ENCODE results near the gene PLAGL2. TPM values are rescaled to one million over a fixed set of nuclear protein-coding genes. Genes with fewer than 3 reads are reported as not detected.
"Not testable (repeated sequence)": the region's sequence is repeated elsewhere in the genome, so short reads cannot be mapped to it uniquely, and the experiment has no call there.

Gene PLAGL2
- total RNA-seq, 1 experiment from 2014 or later: 40.6 TPM

- DNase-seq (ENCODE audit: low read depth, low spot score): no peak
- H3K4me1 ChIP-seq (ENCODE audit: control insufficient read depth, insufficient read depth, low read length): peaks cover 13% of the 10 kb centered on the region
- BruUV-seq (replicated peaks): no TSS peak
- ChIA-PET CTCF (no interaction called here), POLR2A (interaction anchor here (0.6 kb wide), 1 partner anchor 462 kb away, joined by 4 read pairs; no protein-coding TSS in a partner anchor)
- no peaks in the 10 kb centered on the region for H3K9me3 ChIP-seq (ENCODE audit: control insufficient read depth, insufficient read depth, low read depth, low read length)
- no peak for ATAC-seq
- TF ChIP-seq TCF7L2 (IDR thresholded peaks at IDR 0.05; ENCODE audit: low read depth, low read length) (no peak), CTCF (IDR thresholded peaks at IDR 0.05) (no peak), SIN3A (IDR thresholded peaks at IDR 0.05; ENCODE audit: borderline replicate concordance, insufficient read depth, low read depth, low read length) (no peak), POLR2AphosphoS5 (IDR thresholded peaks at IDR 0.05; ENCODE audit: low read depth, low read length) (no peak)
- TF ChIP-seq, protein P1, sequence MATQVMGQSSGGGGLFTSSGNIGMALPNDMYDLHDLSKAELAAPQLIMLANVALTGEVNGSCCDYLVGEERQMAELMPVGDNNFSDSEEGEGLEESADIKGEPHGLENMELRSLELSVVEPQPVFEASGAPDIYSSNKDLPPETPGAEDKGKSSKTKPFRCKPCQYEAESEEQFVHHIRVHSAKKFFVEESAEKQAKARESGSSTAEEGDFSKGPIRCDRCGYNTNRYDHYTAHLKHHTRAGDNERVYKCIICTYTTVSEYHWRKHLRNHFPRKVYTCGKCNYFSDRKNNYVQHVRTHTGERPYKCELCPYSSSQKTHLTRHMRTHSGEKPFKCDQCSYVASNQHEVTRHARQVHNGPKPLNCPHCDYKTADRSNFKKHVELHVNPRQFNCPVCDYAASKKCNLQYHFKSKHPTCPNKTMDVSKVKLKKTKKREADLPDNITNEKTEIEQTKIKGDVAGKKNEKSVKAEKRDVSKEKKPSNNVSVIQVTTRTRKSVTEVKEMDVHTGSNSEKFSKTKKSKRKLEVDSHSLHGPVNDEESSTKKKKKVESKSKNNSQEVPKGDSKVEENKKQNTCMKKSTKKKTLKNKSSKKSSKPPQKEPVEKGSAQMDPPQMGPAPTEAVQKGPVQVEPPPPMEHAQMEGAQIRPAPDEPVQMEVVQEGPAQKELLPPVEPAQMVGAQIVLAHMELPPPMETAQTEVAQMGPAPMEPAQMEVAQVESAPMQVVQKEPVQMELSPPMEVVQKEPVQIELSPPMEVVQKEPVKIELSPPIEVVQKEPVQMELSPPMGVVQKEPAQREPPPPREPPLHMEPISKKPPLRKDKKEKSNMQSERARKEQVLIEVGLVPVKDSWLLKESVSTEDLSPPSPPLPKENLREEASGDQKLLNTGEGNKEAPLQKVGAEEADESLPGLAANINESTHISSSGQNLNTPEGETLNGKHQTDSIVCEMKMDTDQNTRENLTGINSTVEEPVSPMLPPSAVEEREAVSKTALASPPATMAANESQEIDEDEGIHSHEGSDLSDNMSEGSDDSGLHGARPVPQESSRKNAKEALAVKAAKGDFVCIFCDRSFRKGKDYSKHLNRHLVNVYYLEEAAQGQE (IDR thresholded peaks at IDR 0.05; ENCODE audit: insufficient read depth in 1 of 2, low read depth in 2 of 2, low read length in 1 of 2): no peak
- H3K36me3 ChIP-seq (ENCODE audit: control insufficient read depth, insufficient read depth, low read length): no peaks in the 10 kb centered on the region
- H3K27ac ChIP-seq (ENCODE audit: low read length): no peak overlapping the region
- H3K27me3 ChIP-seq (ENCODE audit: control insufficient read depth, insufficient read depth, low read length): no peaks in the 10 kb centered on the region
- no peak overlapping the region for H3K4me3 ChIP-seq (ENCODE audit: low read depth in 2 of 2, low read length in 2 of 2)
- in situ Hi-C loops (cut with HindIII; ENCODE audit: low pct_unique_long_range_greater_than_20kb, low sequenced_read_pairs): no loop called here
- intact Hi-C loops (cut with micrococcal nuclease; ENCODE audit: unreplicated experiment): no loop called here
Observed at GRCh38 chr20:32248043-32248442, 40.5 kb upstream of the PLAGL2 start.

GRCh38 chr20:32246208-32246607, 38.7 kb upstream of the PLAGL2 start:
- H3K36me3 ChIP-seq (ENCODE audit: control insufficient read depth, insufficient read depth, low read length); intact Hi-C loops (cut with micrococcal nuclease; ENCODE audit: unreplicated experiment); in situ Hi-C loops (cut with HindIII; ENCODE audit: low pct_unique_long_range_greater_than_20kb, low sequenced_read_pairs); BruUV-seq (replicated peaks); ATAC-seq; H3K27ac ChIP-seq (ENCODE audit: low read length); H3K9me3 ChIP-seq (ENCODE audit: control insufficient read depth, insufficient read depth, low read depth, low read length); H3K27me3 ChIP-seq (ENCODE audit: control insufficient read depth, insufficient read depth, low read length); DNase-seq (ENCODE audit: low read depth, low spot score); H3K4me3 ChIP-seq (ENCODE audit: low read depth in 2 of 2, low read length in 2 of 2); POLR2A ChIA-PET: not testable (repeated sequence)
- CTCF ChIA-PET: interaction anchor here (0.6 to 0.7 kb wide), 2 partner anchors 10 to 402 kb away, joined by 4 to 10 read pairs; no protein-coding TSS in a partner anchor
- H3K4me1 ChIP-seq (ENCODE audit: control insufficient read depth, insufficient read depth, low read length): peaks cover 13% of the 10 kb centered on the region

- POLR2A ChIA-PET: no interaction called here
- Histone ChIP-seq H3K4me3 (ENCODE audit: low read depth in 2 of 2, low read length in 2 of 2) (no peak overlapping the region), H3K27ac (ENCODE audit: low read length) (0 out of 2 replicates have a peak overlapping the region, but pooled peaks have one; percentile 1), H3K9me3 (ENCODE audit: control insufficient read depth, insufficient read depth, low read depth, low read length) (no peaks in the 10 kb centered on the region), H3K4me1 (ENCODE audit: control insufficient read depth, insufficient read depth, low read length) (peaks cover 18% of the 10 kb centered on the region), H3K36me3 (ENCODE audit: control insufficient read depth, insufficient read depth, low read length) (no peaks in the 10 kb centered on the region), H3K27me3 (ENCODE audit: control insufficient read depth, insufficient read depth, low read length) (no peaks in the 10 kb centered on the region)
- DNase-seq (ENCODE audit: low read depth, low spot score): no peak
- intact Hi-C loops (cut with micrococcal nuclease; ENCODE audit: unreplicated experiment): no loop called here
- TF ChIP-seq POLR2AphosphoS5 (IDR thresholded peaks at IDR 0.05; ENCODE audit: low read depth, low read length): no peak
- TF ChIP-seq, protein P1 (IDR thresholded peaks at IDR 0.05; ENCODE audit: insufficient read depth in 1 of 2, low read depth in 2 of 2, low read length in 1 of 2): no peak
- no peak for TF ChIP-seq TCF7L2 (IDR thresholded peaks at IDR 0.05; ENCODE audit: low read depth, low read length)
- no peak for TF ChIP-seq SIN3A (IDR thresholded peaks at IDR 0.05; ENCODE audit: borderline replicate concordance, insufficient read depth, low read depth, low read length)
- no peak for TF ChIP-seq CTCF (IDR thresholded peaks at IDR 0.05)
- CTCF ChIA-PET: no interaction called here
- BruUV-seq (replicated peaks): no TSS peak
- no peak; the same call in 1 of the 2 replicates for ATAC-seq
- in situ Hi-C loops (cut with HindIII; ENCODE audit: low pct_unique_long_range_greater_than_20kb, low sequenced_read_pairs): no loop called here
Observed at GRCh38 chr20:32244959-32245358, 37.4 kb upstream of the PLAGL2 start.

Measured in Panc1 (cell line).